Stimulated activated effector memory CD8-positive, alpha-beta T cell treated with anti-CD3 and anti-CD28 coated beads, Interleukin-12 subunit alpha, Interleukin-12 subunit beta, amount 100 ng/mL, for 72 hours (primary cell): Measurements from ENCODE around the gene EPHA4.

Experiments
- ATAC-seq: fragments of 150-1000 bp; cut with Tn5 transposase; 2 replicates; pipeline ENCODE4 v1.10.0; 2021
- DNase-seq, 2 donors: peaks; one replicate each; pipeline ENCODE4 v3.0.0; 2021 to 2022; ENCODE audit warnings: low spot score in 2 of 2
- H3K27ac Mint-ChIP-seq: one replicate; pipeline ENCODE4 v1.8.0; 2022; ENCODE audit warnings: mild to moderate bottlenecking, mixed read lengths
- H3K36me3 Mint-ChIP-seq: one replicate; pipeline ENCODE4 v1.8.0; 2022; ENCODE audit warnings: mild to moderate bottlenecking, mixed read lengths
- H3K4me1 Mint-ChIP-seq: one replicate; pipeline ENCODE4 v1.8.0; 2022; ENCODE audit warnings: mixed read lengths
- H3K4me3 Mint-ChIP-seq: one replicate; pipeline ENCODE4 v1.8.0; 2022; ENCODE audit warnings: mild to moderate bottlenecking, mixed read lengths
- H3K9me3 Mint-ChIP-seq: one replicate; pipeline ENCODE4 v1.8.0; 2022; ENCODE audit warnings: mixed read lengths

The EPHA4 gene

DNA sequence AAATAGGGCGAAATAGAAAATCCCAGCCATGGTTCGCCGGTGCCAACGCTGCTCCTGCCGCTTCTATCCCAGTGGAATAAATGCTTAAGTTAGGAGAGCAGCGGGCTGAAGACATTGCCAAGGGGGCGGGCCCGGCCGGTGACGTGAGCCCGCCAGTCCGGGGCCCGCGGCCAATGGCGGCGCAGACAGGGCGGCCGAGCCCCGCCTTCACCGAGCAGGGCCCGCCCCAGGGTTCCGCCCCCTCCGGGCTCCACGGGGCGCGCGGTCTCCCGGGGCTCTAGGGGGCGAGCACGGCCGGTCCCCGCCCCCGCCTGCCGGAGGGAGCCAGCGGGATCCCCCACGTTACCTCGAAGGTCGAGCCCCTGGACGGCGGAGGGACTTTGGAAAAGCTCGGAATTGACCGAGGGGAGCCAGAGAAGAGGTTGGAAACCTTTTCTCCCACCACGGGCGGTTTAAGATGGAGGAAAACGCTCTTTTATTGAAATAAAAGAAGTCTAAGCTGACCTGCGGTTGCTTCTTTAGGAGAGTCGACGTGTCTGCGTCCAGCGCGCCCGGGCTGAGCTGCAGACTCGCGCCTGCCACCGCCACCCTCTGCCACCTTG is at the start of gene EPHA4:
Gene EPHA4, minus strand, starts transcription at position 86 of the 602 bp plus-strand sequence. Its CDS starts 56 bp downstream, at position 30.
- no peaks in the 10 kb centered on the region for H3K9me3 Mint-ChIP-seq
- peak within 1 kb of the TSS; percentile 86 for H3K27ac Mint-ChIP-seq
- peak within 1 kb of the TSS; percentile 83 for H3K4me3 Mint-ChIP-seq
- peak; percentile 93 for ATAC-seq
- H3K4me1 Mint-ChIP-seq = peaks cover 41% of the 10 kb centered on the region
- DNase-seq = peak; percentile 82 to 87
- H3K36me3 Mint-ChIP-seq = peaks cover 10% of the 10 kb centered on the region

DNA sequence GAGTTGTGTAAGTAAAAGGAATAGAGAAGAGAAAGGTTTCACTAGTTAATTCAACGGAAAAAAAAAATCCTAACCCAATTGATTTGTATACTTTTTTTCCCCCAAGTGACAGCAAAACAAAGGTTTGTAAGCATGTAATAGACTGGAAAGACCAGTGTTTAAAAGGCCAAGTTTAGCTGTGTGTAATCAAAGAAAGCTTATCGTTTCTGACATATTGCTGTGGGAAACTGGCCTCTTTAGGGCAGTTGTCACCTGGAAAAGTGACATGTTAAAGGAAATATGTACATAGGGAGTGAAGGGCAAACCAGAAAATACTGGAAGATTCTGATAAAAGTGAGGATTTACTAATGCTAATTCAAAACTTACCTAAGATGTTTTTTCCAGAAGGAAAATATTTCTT is 45.9 kb upstream of the EPHA4 start:
- Mint-ChIP-seq H3K36me3 (no peaks in the 10 kb centered on the region), H3K4me3 (no peak overlapping the region), H3K9me3 (no peaks in the 10 kb centered on the region), H3K4me1 (no peaks in the 10 kb centered on the region), H3K27ac (no peak overlapping the region)
- ATAC-seq (no peak), DNase-seq (no peak)

DNA sequence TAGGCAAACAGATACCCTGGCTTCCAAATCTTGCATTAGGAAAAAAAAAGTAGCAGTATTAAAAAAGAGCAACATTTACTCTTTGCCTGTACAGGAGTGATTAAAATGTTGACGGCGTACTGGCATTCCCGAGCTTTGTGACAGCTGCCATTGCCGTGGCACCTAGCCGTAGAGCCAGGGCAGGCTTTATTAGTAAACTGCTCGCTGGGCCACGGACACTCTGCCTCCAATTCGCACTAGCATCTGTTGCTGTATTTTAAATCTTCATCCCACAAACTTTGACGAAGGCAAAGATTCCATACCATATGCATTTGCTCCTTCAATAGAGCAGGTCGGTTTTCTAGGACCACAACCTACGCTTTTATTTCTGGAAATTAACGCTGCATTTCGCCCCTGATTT is 44.5 kb upstream of the EPHA4 start:
- H3K4me1 Mint-ChIP-seq = no peaks in the 10 kb centered on the region
- no peak overlapping the region for H3K27ac Mint-ChIP-seq
- ATAC-seq (no peak), DNase-seq (no peak)
- no peaks in the 10 kb centered on the region for H3K36me3 Mint-ChIP-seq
- H3K9me3 Mint-ChIP-seq = no peaks in the 10 kb centered on the region
- H3K4me3 Mint-ChIP-seq = no peak overlapping the region

DNA sequence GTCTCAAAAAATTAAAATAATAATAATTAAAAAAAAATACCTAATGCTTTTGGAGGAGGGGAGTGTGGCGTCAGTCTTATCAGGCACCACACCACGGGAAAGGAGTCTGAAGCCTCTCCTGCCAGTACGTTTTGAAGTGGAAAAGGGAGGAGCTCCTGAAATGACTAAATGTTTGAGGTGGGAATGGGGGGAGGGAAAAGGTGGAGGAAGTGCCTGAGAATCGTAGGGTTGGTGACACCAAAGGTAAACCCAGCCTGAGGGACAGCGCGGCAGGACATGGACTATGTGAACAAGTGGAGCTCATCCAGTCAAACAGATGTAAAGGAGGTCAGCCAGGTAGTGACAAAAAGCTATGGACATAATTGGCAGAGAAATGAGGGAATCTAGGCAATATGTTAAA is 42.2 kb upstream of the EPHA4 start:
- ATAC-seq = no peak
- no peak overlapping the region for H3K4me3 Mint-ChIP-seq
- H3K36me3 Mint-ChIP-seq = no peaks in the 10 kb centered on the region
- no peaks in the 10 kb centered on the region for H3K9me3 Mint-ChIP-seq
- no peaks in the 10 kb centered on the region for H3K4me1 Mint-ChIP-seq
- no peak for DNase-seq
- H3K27ac Mint-ChIP-seq = no peak overlapping the region

DNA sequence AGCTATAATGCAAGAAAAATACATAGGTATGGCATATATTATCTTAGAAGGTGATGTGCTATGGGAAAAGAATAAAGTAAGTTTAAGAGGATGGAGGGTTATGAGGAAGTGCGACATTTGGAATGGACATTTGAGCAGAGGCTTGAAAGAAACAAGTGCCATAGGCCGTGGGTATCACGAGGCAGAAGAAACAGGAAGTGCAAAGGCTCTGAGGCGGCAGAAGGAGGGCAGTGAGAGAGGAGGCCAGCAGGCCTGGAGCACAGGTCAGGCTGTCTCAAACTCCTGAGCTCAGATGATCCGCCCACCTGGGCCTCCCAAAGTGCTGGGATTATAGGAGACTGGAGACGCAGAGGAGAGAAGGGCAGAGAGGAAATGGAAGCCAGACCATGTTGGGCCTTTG is 40.7 kb upstream of the EPHA4 start:
- ATAC-seq = no peak
- H3K4me1 Mint-ChIP-seq = no peaks in the 10 kb centered on the region
- H3K4me3 Mint-ChIP-seq = no peak overlapping the region
- no peaks in the 10 kb centered on the region for H3K36me3 Mint-ChIP-seq
- no peaks in the 10 kb centered on the region for H3K9me3 Mint-ChIP-seq
- DNase-seq = no peak
- H3K27ac Mint-ChIP-seq = no peak overlapping the region

DNA sequence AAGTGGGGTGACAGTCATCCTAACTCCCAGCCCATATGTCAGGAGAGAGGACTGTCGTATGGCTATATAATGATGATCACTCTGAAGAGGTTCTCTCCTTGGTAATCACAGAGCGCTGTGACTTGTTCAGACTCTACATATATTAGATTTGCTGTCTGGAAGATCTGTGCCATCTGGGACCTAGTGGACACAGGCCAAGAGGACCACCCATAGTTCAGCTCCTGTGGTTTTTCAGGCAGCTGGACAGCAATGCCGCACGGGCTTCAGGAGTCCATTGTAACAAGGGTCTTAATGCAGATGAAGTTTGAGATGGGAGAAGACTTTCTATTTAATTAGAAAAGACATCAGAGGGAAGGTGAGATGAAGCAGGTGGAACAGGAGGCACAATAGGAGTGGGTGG is 40.1 kb upstream of the EPHA4 start:
- no peaks in the 10 kb centered on the region for H3K4me1 Mint-ChIP-seq
- H3K9me3 Mint-ChIP-seq = no peaks in the 10 kb centered on the region
- DNase-seq (no peak), ATAC-seq (no peak)
- no peaks in the 10 kb centered on the region for H3K36me3 Mint-ChIP-seq
- H3K27ac Mint-ChIP-seq = no peak overlapping the region
- no peak overlapping the region for H3K4me3 Mint-ChIP-seq

DNA sequence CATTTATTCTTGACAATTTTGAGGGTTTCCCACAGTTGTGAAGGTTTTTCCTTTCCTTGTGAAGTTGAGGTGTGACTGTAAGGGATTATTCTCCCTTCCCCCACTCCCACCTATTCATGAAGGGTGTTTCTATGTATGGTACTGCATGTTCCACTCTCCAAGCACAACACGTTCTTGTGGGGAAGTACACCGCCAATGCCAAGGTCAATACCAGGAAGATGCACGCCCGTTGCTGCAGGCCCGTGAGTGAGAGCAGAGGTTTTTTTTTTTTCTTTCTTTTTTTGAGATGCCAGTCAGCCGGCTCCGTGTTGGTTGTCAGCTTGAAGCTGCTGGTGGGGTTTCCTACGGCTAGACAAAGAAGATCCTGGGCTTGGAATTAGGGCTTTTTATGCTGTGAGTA is 38.6 kb upstream of the EPHA4 start:
- no peak for ATAC-seq
- Mint-ChIP-seq H3K27ac (no peak overlapping the region), H3K4me3 (no peak overlapping the region), H3K9me3 (no peaks in the 10 kb centered on the region), H3K36me3 (no peaks in the 10 kb centered on the region), H3K4me1 (no peaks in the 10 kb centered on the region)
- DNase-seq = no peak

DNA sequence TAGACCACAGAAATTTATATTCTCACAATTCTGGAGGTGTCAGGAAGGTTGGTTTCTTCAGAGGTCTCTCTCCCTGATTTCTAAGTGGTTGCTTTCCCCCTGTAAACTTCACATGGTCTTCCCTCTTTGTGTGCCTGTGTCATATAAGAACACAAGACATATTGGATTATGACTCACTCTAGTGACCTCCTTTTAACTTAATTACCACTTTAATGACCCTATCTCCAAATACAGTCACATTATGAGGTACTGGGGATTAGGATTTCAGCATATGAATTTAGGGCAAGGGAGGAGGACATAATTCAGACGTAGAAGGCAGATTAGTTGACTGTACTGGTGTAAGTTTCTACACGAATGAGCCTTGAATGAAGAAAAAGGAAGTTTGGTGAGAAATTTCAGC is 38.2 kb upstream of the EPHA4 start:
- ATAC-seq (no peak), DNase-seq (no peak)
- Mint-ChIP-seq H3K27ac (no peak overlapping the region), H3K9me3 (no peaks in the 10 kb centered on the region), H3K4me3 (no peak overlapping the region), H3K36me3 (no peaks in the 10 kb centered on the region), H3K4me1 (no peaks in the 10 kb centered on the region)

DNA sequence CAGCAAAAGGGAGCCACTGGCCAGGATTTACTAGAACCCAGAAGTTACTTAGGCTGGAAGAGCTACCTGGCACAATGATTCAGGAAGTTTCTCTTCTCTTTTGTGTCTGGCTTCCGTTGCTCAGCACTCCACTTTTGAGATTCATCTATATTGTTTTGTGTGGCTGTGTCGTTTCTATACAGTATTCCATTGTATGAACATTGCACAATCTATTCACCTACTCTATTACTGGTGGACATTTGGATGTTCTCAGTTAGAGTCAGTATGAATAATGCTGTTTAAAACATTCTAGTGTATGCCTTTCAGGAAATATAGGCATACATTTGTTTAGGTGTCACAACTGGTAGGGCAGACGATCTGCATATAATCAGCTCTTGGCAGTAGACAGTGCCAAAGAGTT is 36.3 kb upstream of the EPHA4 start:
- Mint-ChIP-seq H3K9me3 (no peaks in the 10 kb centered on the region), H3K36me3 (no peaks in the 10 kb centered on the region), H3K27ac (no peak overlapping the region), H3K4me1 (no peaks in the 10 kb centered on the region), H3K4me3 (no peak overlapping the region)
- ATAC-seq (no peak), DNase-seq (no peak)

DNA sequence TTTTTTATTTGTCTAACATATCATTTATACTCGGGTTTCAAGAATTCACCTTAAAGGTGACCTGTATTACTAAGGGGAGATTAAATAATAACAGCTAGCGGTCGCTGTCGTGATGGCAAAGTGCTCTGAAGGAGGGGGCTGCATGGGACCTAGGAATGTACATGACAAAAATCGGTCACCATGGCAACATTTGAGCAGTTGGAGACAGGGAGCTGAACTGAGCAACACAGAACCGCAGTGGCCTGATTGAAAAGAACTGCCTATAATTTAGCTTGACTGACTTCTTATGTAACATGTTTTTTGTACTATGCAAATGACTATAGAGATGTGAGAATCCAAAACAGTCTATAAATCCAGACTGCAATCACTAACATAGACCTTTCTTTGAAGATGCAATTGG is 34.3 kb upstream of the EPHA4 start:
- H3K36me3 Mint-ChIP-seq = no peaks in the 10 kb centered on the region
- H3K9me3 Mint-ChIP-seq = no peaks in the 10 kb centered on the region
- DNase-seq (no peak), ATAC-seq (no peak)
- no peaks in the 10 kb centered on the region for H3K4me1 Mint-ChIP-seq
- no peak overlapping the region for H3K27ac Mint-ChIP-seq
- H3K4me3 Mint-ChIP-seq = no peak overlapping the region

DNA sequence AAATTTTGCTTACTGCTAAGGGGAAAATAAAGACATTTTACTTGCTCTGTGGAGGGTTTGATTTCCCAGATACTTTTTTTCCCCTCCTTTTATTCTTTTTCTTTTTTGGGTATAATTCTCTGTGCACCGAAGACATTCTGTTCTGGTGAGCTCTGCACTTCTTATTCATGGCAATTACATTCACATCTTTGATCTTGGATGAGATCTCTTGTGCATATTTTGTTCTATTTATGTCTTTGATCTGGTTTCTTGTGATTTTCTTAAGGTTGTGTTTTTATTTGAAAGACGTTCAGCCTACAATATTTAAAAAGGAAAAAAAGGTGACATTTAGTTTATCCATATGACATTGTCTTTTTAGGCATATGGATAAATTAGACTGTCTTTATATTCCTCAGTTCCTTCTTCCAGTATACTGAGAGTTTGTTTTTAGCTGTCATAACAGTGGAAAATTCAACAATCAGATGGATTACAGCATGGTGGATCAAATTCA is 33.7 kb upstream of the EPHA4 start:
- ATAC-seq (no peak), DNase-seq (no peak)
- no peak overlapping the region for H3K27ac Mint-ChIP-seq
- no peaks in the 10 kb centered on the region for H3K9me3 Mint-ChIP-seq
- no peaks in the 10 kb centered on the region for H3K4me1 Mint-ChIP-seq
- no peak overlapping the region for H3K4me3 Mint-ChIP-seq
- no peaks in the 10 kb centered on the region for H3K36me3 Mint-ChIP-seq

DNA sequence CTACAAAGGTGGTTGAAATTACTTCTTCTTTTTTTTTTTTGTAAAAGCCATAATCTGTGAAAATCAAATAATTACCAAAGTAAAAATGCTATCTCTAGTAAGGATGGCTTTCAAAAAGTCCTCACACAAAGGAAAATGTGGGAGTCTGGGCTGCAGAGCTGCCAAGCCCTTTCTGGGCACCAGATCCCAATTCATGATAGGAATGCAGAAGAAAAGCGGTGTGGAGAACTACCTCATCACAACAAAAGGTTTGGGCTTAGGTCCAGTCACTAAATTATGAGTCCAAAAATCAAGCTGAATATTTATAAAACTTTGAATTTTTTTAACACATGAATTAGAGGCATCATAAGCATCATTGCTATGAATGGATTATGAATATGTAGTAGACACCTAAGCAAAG is 30.8 kb upstream of the EPHA4 start:
- no peaks in the 10 kb centered on the region for H3K36me3 Mint-ChIP-seq
- DNase-seq = no peak
- H3K4me3 Mint-ChIP-seq = no peak overlapping the region
- ATAC-seq = no peak
- no peaks in the 10 kb centered on the region for H3K4me1 Mint-ChIP-seq
- H3K27ac Mint-ChIP-seq = no peak overlapping the region
- H3K9me3 Mint-ChIP-seq = no peaks in the 10 kb centered on the region

DNA sequence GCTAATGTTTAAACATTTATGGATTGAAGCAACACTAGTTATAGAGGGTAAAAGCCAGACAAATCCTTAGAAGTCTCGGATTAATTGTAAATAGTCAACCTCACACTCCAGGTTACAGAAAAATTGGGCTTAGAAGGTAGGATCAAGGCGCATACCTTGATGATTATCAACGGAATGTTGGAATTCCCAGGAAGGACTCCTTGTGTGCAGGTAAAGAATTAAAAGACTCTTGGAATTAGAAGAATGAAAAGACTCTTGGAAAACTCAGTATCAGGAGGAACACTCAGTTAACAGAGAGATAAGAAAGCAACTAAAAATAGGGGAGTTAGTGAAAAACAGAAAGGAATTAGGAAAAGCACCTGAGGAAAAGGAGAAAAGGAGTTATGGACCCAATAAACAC is 29.3 kb upstream of the EPHA4 start:
- DNase-seq (no peak), ATAC-seq (no peak)
- H3K36me3 Mint-ChIP-seq = no peaks in the 10 kb centered on the region
- no peaks in the 10 kb centered on the region for H3K9me3 Mint-ChIP-seq
- H3K4me3 Mint-ChIP-seq = no peak overlapping the region
- H3K27ac Mint-ChIP-seq = no peak overlapping the region
- H3K4me1 Mint-ChIP-seq = no peaks in the 10 kb centered on the region

DNA sequence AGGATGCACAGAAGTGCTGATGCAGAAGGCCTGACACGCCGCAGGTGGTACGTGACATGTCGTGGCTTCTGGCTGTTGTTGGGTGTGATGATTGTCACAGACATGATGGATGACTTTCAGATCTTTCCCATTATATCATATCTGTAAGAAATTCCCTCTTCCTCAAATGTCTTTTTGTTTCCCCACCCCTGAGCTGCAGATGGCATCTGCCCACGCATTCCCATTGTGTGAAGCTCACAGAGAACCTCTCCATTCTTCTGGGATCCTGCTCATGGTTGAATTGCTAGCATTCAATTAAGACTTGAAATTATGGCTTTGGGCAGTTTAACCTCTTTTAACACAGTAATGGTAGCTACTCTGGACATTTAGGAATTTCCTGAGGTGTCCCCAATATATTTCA is 28.3 kb upstream of the EPHA4 start:
- no peak for DNase-seq
- Mint-ChIP-seq H3K9me3 (no peaks in the 10 kb centered on the region), H3K27ac (no peak overlapping the region), H3K36me3 (no peaks in the 10 kb centered on the region), H3K4me3 (no peak overlapping the region), H3K4me1 (no peaks in the 10 kb centered on the region)
- no peak for ATAC-seq

DNA sequence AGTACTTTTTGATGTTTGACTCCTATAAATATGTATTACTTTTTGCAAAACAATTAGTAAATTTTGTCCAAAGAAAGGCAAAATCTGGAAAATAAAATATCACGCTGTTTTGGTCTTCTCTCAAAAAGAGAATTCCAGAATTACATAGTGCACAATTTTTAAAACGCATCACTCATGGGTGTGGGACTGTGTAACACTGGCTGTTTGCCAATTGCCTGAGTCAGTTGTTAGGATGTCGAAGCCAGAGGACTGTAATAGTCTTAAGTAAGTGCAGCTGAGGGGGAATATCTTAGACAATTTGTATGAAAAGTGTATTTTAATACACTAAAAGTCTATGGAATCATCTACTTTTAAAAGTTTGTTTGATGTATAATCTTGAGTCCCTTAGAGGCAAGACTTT is 24.1 kb upstream of the EPHA4 start:
- no peak for DNase-seq

DNA sequence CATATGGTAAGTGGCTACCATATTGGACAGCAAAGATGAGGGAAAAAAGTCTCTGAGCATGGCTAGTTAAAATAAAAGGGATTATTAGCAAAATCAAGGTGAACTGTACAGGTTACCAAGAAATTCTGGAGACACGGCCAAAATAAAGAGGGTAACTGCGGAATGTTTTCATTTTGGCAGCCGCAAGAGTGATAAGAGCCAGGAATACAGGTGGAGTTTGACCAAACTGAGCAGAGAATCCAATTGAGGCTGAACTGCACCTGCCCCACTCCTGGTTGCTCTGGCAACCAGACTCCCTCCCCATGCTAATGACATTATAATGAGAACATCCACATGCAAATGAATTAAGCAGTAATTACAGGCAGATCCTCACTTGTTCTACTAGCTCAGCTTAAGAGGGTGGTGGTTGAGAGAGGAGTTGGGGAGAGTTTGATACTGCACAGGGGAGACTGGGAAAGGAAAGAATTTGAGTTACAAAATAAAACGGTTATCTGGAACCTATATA is 18.8 kb upstream of the EPHA4 start:
- Mint-ChIP-seq H3K27ac (no peak overlapping the region), H3K9me3 (no peaks in the 10 kb centered on the region), H3K36me3 (no peaks in the 10 kb centered on the region), H3K4me3 (no peak overlapping the region), H3K4me1 (no peaks in the 10 kb centered on the region)
- DNase-seq = no peak
- ATAC-seq = no peak

More for the DNA sequence above, 24.1 kb upstream of the EPHA4 start:
- H3K4me1 Mint-ChIP-seq = no peaks in the 10 kb centered on the region
- ATAC-seq = no peak
- H3K27ac Mint-ChIP-seq = no peak overlapping the region
- no peaks in the 10 kb centered on the region for H3K36me3 Mint-ChIP-seq
- H3K4me3 Mint-ChIP-seq = no peak overlapping the region
- H3K9me3 Mint-ChIP-seq = no peaks in the 10 kb centered on the region

DNA sequence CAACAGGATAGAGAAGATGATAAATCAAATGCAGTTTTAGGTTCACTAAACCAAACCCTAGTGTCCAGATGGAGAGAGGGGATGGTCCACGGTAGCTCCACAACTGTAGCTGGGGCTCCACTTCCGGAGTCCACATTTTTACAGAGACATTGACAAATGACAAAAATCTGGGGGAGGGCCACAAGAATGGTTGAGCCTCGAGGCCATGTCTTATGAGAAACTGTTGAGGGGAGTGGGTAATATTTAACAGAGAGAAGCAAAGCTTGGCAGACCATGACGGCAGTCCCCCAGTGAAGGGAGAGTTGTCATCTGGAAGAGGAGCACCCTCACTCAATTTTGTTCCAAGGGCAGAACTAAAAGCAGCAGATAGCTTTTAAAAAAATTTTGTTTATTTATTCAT is 17.6 kb upstream of the EPHA4 start:
- Mint-ChIP-seq H3K36me3 (no peaks in the 10 kb centered on the region), H3K4me3 (no peak overlapping the region), H3K4me1 (no peaks in the 10 kb centered on the region), H3K27ac (no peak overlapping the region), H3K9me3 (no peaks in the 10 kb centered on the region)
- ATAC-seq (no peak), DNase-seq (no peak)
